Measurements from ENCODE around the gene DICER1.
"Not testable (repeated sequence)": the region's sequence is repeated elsewhere in the genome, so short reads cannot be mapped to it uniquely, and the experiment has no call there.

The DICER1 gene

GRCh38 chr14:95185033-95185766, 27.9 kb upstream of the DICER1 start:
- no peak for DNase-seq

GRCh38 chr14:95184413-95184790, 27.1 kb upstream of the DICER1 start:
- no peak for DNase-seq

- DNase-seq = no peak
Observed at GRCh38 chr14:95183532-95184412, 26.4 kb upstream of the DICER1 start.

- no peak for DNase-seq
Observed at GRCh38 chr14:95183082-95183481, 25.8 kb upstream of the DICER1 start.

GRCh38 chr14:95182379-95182778, 25.1 kb upstream of the DICER1 start:
- no peak for DNase-seq

GRCh38 chr14:95180966-95181741, 23.8 kb upstream of the DICER1 start:
- DNase-seq = no peak

GRCh38 chr14:95175670-95176069, 18.3 kb upstream of the DICER1 start:
- not testable (repeated sequence) for DNase-seq

- DNase-seq = no peak
Observed at GRCh38 chr14:95174184-95174792, 17.0 kb upstream of the DICER1 start.

GRCh38 chr14:95173518-95173917, 16.2 kb upstream of the DICER1 start:
- DNase-seq = no peak

GRCh38 chr14:95167177-95167576, 9.8 kb upstream of the DICER1 start:
- DNase-seq = no peak

GRCh38 chr14:95165517-95165916, 8.2 kb upstream of the DICER1 start:
- DNase-seq = no peak

- no peak for DNase-seq
Observed at GRCh38 chr14:95164506-95164905, 7.2 kb upstream of the DICER1 start.

- no peak for DNase-seq
Observed at GRCh38 chr14:95163666-95164065, 6.3 kb upstream of the DICER1 start.

- DNase-seq = no peak
Observed at GRCh38 chr14:95163132-95163531, 5.8 kb upstream of the DICER1 start.

GRCh38 chr14:95162641-95163040, 5.3 kb upstream of the DICER1 start:
- DNase-seq = no peak

GRCh38 chr14:95157048-95157326, 342 bp downstream of the DICER1 start:
- DNase-seq = no peak

- no peak for DNase-seq
Observed at GRCh38 chr14:95156161-95157047, 925 bp downstream of the DICER1 start.

- DNase-seq = no peak
Observed at GRCh38 chr14:95155045-95155444, 2.3 kb downstream of the DICER1 start.

- no peak for DNase-seq
Observed at GRCh38 chr14:95153866-95154265, 3.5 kb downstream of the DICER1 start.

GRCh38 chr14:95151561-95151960, 5.8 kb downstream of the DICER1 start:
- no peak for DNase-seq

- DNase-seq = no peak
Observed at GRCh38 chr14:95150910-95151309, 6.4 kb downstream of the DICER1 start.

- no peak for DNase-seq
Observed at GRCh38 chr14:95149441-95149840, 7.9 kb downstream of the DICER1 start.
